ENCODE results near the gene SART1. TPM values are rescaled to one million over a fixed set of nuclear protein-coding genes. Genes with fewer than 3 reads are reported as not detected.
A peak's percentile ranks its signal among the peaks of the same experiment; 100 is the strongest.

The SART1 gene
- total RNA-seq, 1 donor from 2014 or later = 26.0 TPM

DNA sequence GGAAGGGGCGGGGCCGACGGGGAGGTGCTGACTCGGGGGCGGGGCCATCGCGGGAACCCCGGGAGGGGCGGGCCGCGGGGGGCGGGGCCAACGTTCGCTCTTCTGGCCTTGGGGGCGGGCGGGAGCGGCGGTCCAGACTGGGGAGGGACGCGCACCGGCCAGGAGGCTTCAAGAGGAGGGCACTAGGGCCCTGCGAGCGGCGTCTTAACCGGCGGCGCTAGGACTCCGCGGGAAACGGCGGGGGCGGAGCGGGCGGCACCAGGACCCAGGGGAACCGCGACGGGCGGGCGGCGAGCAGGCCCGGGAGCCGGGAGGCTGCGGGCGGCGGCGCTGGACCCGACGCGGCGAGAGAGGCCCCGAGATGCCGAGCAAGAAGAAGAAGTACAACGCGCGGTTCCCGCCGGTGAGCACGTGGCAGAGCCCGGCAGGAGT is 42.4 kb upstream of the SART1 start, which contains the start of gene DRAP1:
Gene DRAP1, plus strand, starts transcription at position 286 of the 432 bp plus-strand sequence. Its CDS starts 76 bp downstream, at position 362.
- H3K4me3 ChIP-seq = peak within 1 kb of the TSS; percentile 92
- DNase-seq (ENCODE audit: extremely low spot score in 2 of 2) = peak in 1 of 2 donors; percentile 98
- peaks cover 60% of the 10 kb centered on the region for H3K4me1 ChIP-seq
- no peaks in the 10 kb centered on the region for H3K27me3 ChIP-seq
- intact Hi-C loops (cut with DNase I) = loop anchor here (2.0 to 5.0 kb wide), 2 partner anchors 28 to 37 kb away; partner anchors contain the start of gene CCDC85B
- H3K9me3 ChIP-seq = no peaks in the 10 kb centered on the region
- peak within 1 kb of the TSS; percentile 93 for H3K27ac ChIP-seq
- TF ChIP-seq, protein P1, sequence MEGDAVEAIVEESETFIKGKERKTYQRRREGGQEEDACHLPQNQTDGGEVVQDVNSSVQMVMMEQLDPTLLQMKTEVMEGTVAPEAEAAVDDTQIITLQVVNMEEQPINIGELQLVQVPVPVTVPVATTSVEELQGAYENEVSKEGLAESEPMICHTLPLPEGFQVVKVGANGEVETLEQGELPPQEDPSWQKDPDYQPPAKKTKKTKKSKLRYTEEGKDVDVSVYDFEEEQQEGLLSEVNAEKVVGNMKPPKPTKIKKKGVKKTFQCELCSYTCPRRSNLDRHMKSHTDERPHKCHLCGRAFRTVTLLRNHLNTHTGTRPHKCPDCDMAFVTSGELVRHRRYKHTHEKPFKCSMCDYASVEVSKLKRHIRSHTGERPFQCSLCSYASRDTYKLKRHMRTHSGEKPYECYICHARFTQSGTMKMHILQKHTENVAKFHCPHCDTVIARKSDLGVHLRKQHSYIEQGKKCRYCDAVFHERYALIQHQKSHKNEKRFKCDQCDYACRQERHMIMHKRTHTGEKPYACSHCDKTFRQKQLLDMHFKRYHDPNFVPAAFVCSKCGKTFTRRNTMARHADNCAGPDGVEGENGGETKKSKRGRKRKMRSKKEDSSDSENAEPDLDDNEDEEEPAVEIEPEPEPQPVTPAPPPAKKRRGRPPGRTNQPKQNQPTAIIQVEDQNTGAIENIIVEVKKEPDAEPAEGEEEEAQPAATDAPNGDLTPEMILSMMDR (IDR thresholded peaks at IDR 0.05) = peak in 1 of 3 experiments; percentile 31
- peak in 1 of 2 donors; percentile 89 for TF ChIP-seq POLR2A (IDR thresholded peaks at IDR 0.05)
- peak; percentile 47 for TF ChIP-seq POLR2AphosphoS5 (IDR thresholded peaks at IDR 0.05; ENCODE audit: insufficient read depth in 1 of 2, low read depth in 1 of 2)
- peaks cover 0 to 19% of the 10 kb centered on the region in 2 donors for H3K36me3 ChIP-seq

GRCh38 chr11:65919573-65920371 is 41.8 kb upstream of the SART1 start:
- no peak for DNase-seq (ENCODE audit: extremely low spot score in 2 of 2)
- H3K9me3 ChIP-seq = no peaks in the 10 kb centered on the region
- H3K27me3 ChIP-seq = no peaks in the 10 kb centered on the region
- intact Hi-C loops (cut with DNase I) = loop anchor here (2.0 to 5.0 kb wide), 3 partner anchors 29 to 43 kb away; partner anchors contain the start of genes CCDC85B and SART1
- peak overlapping the region; percentile 72 to 92 for H3K4me3 ChIP-seq
- peaks cover 0 to 19% of the 10 kb centered on the region in 2 donors for H3K36me3 ChIP-seq
- TF ChIP-seq POLR2A (IDR thresholded peaks at IDR 0.05) = no peak
- TF ChIP-seq, protein P1 (IDR thresholded peaks at IDR 0.05) = no peak
- TF ChIP-seq POLR2AphosphoS5 (IDR thresholded peaks at IDR 0.05; ENCODE audit: insufficient read depth in 1 of 2, low read depth in 1 of 2) = no peak
- peaks cover 54% of the 10 kb centered on the region for H3K4me1 ChIP-seq
- H3K27ac ChIP-seq = peak overlapping the region; percentile 88

DNA sequence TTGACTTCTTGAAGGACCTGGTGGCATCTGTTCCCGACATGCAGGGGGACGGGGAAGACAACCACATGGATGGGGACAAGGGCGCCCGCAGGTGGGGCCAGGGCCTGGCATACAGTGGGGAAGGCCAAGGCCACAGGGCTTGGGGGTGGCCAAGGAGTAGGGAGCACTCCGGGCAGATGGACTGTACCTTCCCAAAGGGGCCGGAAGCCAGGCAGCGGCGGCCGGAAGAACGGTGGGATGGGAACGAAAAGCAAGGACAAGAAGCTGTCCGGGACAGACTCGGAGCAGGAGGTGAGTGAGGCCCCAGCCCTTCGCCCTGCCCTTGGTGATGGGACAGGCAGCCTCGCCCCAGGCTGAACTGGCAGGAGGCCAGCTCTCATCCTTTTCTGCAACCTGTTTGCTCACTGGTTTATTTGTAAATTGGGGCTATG is 41.1 kb upstream of the SART1 start:
- Histone ChIP-seq H3K36me3 (peaks cover 0 to 19% of the 10 kb centered on the region in 2 donors), H3K4me1 (peaks cover 48% of the 10 kb centered on the region), H3K27ac (peak overlapping the region; percentile 88), H3K4me3 (peak overlapping the region; percentile 72 to 92), H3K27me3 (no peaks in the 10 kb centered on the region), H3K9me3 (no peaks in the 10 kb centered on the region)
- intact Hi-C loops (cut with DNase I) = loop anchor here (5.0 kb wide), 1 partner anchor 42 kb away; the partner anchor contains the start of gene SART1
- TF ChIP-seq POLR2AphosphoS5 (IDR thresholded peaks at IDR 0.05; ENCODE audit: insufficient read depth in 1 of 2, low read depth in 1 of 2) (no peak), POLR2A (IDR thresholded peaks at IDR 0.05) (no peak)
- TF ChIP-seq, protein P1 (IDR thresholded peaks at IDR 0.05) = no peak
- no peak for DNase-seq (ENCODE audit: extremely low spot score in 2 of 2)

DNA sequence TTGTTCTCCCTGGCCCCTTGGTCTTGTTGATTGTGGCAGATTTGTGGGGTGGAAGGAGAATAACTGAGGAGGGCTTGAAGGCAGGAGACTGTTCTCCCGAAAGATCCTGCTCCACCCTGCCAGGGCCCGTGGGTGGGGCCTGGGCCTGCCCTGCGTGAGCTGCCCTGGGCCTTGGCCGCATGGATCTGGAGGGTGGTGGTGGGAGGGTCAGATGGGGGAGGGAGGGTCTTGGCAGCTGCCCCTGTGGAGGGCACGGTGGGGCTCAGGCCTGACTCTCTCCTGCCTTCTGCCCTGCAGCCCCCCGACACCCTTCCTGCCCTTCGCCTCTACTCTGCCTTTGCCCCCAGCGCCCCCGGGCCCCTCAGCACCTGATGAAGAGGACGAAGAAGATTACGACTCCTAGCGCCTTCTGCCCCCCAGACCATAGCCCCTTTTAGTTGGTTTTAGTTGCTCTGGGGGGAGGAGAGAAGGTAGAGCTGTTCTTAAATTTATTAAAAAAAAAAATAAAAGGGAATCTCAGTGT is 40.4 kb upstream of the SART1 start:
- H3K36me3 ChIP-seq = peaks cover 0 to 19% of the 10 kb centered on the region in 2 donors
- H3K4me3 ChIP-seq = peak overlapping the region in 1 of 2 donors; percentile 72
- H3K27me3 ChIP-seq = no peaks in the 10 kb centered on the region
- DNase-seq (ENCODE audit: extremely low spot score in 2 of 2) = no peak
- H3K27ac ChIP-seq = no peak overlapping the region
- intact Hi-C loops (cut with DNase I) = loop anchor here (5.0 kb wide), 1 partner anchor 41 kb away; the partner anchor contains the start of gene SART1
- TF ChIP-seq, protein P1 (IDR thresholded peaks at IDR 0.05) = no peak
- TF ChIP-seq POLR2AphosphoS5 (IDR thresholded peaks at IDR 0.05; ENCODE audit: insufficient read depth in 1 of 2, low read depth in 1 of 2) (no peak), POLR2A (IDR thresholded peaks at IDR 0.05) (no peak)
- peaks cover 41% of the 10 kb centered on the region for H3K4me1 ChIP-seq
- H3K9me3 ChIP-seq = no peaks in the 10 kb centered on the region
